ENCODE data around the gene XXYLT1. TPM values are rescaled to one million over a fixed set of nuclear protein-coding genes. Genes with fewer than 3 reads are reported as not detected.

The XXYLT1 gene
- total RNA-seq, 3 donors from 2014 or later, result 10.0 to 10.7 (median 10.2) TPM

- Histone ChIP-seq H3K9me3 (no peaks in the 10 kb centered on the region), H3K4me3 (no peak overlapping the region), H3K36me3 (ENCODE audit: low read depth) (no peaks in the 10 kb centered on the region), H3K4me1 (ENCODE audit: low read depth) (peaks cover 22% of the 10 kb centered on the region)
- ATAC-seq, result no peak
- intact Hi-C loops (cut with DNase I, micrococcal nuclease), result no loop called here
- DNase-seq, result no peak
- TF ChIP-seq CTCF (IDR thresholded peaks at IDR 0.05), result no peak
These were observed 119.6 kb downstream of the XXYLT1 start for GRCh38 chr3:195151402-195151801.

GRCh38 chr3:195150181-195151118, 120.5 kb downstream of the XXYLT1 start:
- H3K4me3 ChIP-seq, result no peak overlapping the region
- H3K4me1 ChIP-seq (ENCODE audit: low read depth), result peaks cover 22% of the 10 kb centered on the region
- no peaks in the 10 kb centered on the region for H3K9me3 ChIP-seq
- no peak for TF ChIP-seq CTCF (IDR thresholded peaks at IDR 0.05)
- ATAC-seq (peak; percentile 63), DNase-seq (peak in 2 of 3 donors; percentile 69)
- no peaks in the 10 kb centered on the region for H3K36me3 ChIP-seq (ENCODE audit: low read depth)
- intact Hi-C loops (cut with DNase I, micrococcal nuclease), result no loop called here

- H3K4me1 ChIP-seq (ENCODE audit: low read depth), result peaks cover 13% of the 10 kb centered on the region
- H3K36me3 ChIP-seq (ENCODE audit: low read depth), result no peaks in the 10 kb centered on the region
- no peak for TF ChIP-seq CTCF (IDR thresholded peaks at IDR 0.05)
- no peaks in the 10 kb centered on the region for H3K9me3 ChIP-seq
- DNase-seq, result no peak
- H3K4me3 ChIP-seq, result no peak overlapping the region
- no peak for ATAC-seq
- intact Hi-C loops (cut with DNase I, micrococcal nuclease), result loop anchor here in 1 of 2 donors (10.0 kb wide), 1 partner anchor 55 kb away; no protein-coding TSS in a partner anchor
These were observed 121.5 kb downstream of the XXYLT1 start for GRCh38 chr3:195149292-195150030.

- H3K36me3 ChIP-seq (ENCODE audit: low read depth), result no peaks in the 10 kb centered on the region
- peaks cover 9% of the 10 kb centered on the region for H3K4me1 ChIP-seq (ENCODE audit: low read depth)
- intact Hi-C loops (cut with DNase I, micrococcal nuclease), result loop anchor here in 1 of 2 donors (10.0 kb wide), 1 partner anchor 56 kb away; no protein-coding TSS in a partner anchor
- DNase-seq (no peak), ATAC-seq (no peak)
- TF ChIP-seq CTCF (IDR thresholded peaks at IDR 0.05), result no peak
- H3K9me3 ChIP-seq, result no peaks in the 10 kb centered on the region
- no peak overlapping the region for H3K4me3 ChIP-seq
These were observed 122.4 kb downstream of the XXYLT1 start for GRCh38 chr3:195148549-195148948.

- no peaks in the 10 kb centered on the region for H3K9me3 ChIP-seq
- intact Hi-C loops (cut with DNase I, micrococcal nuclease), result loop anchor here in 1 of 2 donors (10.0 kb wide), 1 partner anchor 57 kb away; no protein-coding TSS in a partner anchor
- no peaks in the 10 kb centered on the region for H3K36me3 ChIP-seq (ENCODE audit: low read depth)
- no peak for TF ChIP-seq CTCF (IDR thresholded peaks at IDR 0.05)
- peaks cover 9% of the 10 kb centered on the region for H3K4me1 ChIP-seq (ENCODE audit: low read depth)
- DNase-seq (peak; percentile 61 to 77 (median 69)), ATAC-seq (peak; percentile 77)
- H3K4me3 ChIP-seq, result no peak overlapping the region
These were observed 123.3 kb downstream of the XXYLT1 start for GRCh38 chr3:195147649-195148080.
